ENCODE data around the gene FBXO24.

GRCh38 chr7:100612730-100613390, 26.7 kb downstream of the FBXO24 start:
- no peak for TF ChIP-seq EP300 (IDR thresholded peaks at IDR 0.05; ENCODE audit: low read depth)
- no peak for TF ChIP-seq POLR2A (IDR thresholded peaks at IDR 0.05)
